Mesendoderm (in vitro differentiated cells): ENCODE results near the gene KANK4.

Source experiments
- DNase-seq: peaks from one replicate; pipeline ENCODE4 v3.0.0; 2013
- H2AK5ac ChIP-seq: 2 replicates; pipeline ENCODE4 v1.6.1; 2013; ENCODE audit warnings: low read length, inconsistent platforms
- H2BK120ac ChIP-seq: 2 replicates; pipeline ENCODE4 v1.6.1; 2013; ENCODE audit warnings: low read depth, mild to moderate bottlenecking, low read length, moderate library complexity, mixed read lengths
- H2BK15ac ChIP-seq: replicated peaks from 2 replicates; pipeline ENCODE4 v1.6.1; 2013; ENCODE audit warnings: low read depth, mild to moderate bottlenecking, moderate library complexity
- H2BK5ac ChIP-seq: 2 replicates; pipeline ENCODE4 v1.6.1; 2013; ENCODE audit warnings: low read length, inconsistent platforms
- H3K18ac ChIP-seq: 2 replicates; pipeline ENCODE4 v1.6.1; 2013; ENCODE audit warnings: mild to moderate bottlenecking, low read length, mixed read lengths
- H3K23ac ChIP-seq: one replicate; pipeline ENCODE4 v1.6.1; 2013; ENCODE audit warnings: low read length
- H3K27ac ChIP-seq: 2 replicates; pipeline ENCODE4 v1.5.1; 2013; ENCODE audit warnings: low read depth, mild to moderate bottlenecking, inconsistent platforms, low read length, moderate library complexity
- H3K27me3 ChIP-seq: 2 replicates; pipeline ENCODE4 v1.6.1; 2013; ENCODE audit warnings: low read length, control low read depth, mild to moderate bottlenecking, inconsistent platforms; ENCODE audit not compliant: insufficient read depth, poor library complexity
- H3K36me3 ChIP-seq: 2 replicates; pipeline ENCODE4 v1.6.1; 2013; ENCODE audit warnings: low read length, inconsistent platforms; ENCODE audit not compliant: control insufficient read depth, insufficient read depth
- H3K4ac ChIP-seq: one replicate; pipeline ENCODE4 v1.6.1; 2013; ENCODE audit warnings: low read depth, mild to moderate bottlenecking, low read length, moderate library complexity
- H3K4me1 ChIP-seq: 2 replicates; pipeline ENCODE4 v1.6.1; 2013; ENCODE audit warnings: low read depth, low read length, inconsistent platforms; ENCODE audit not compliant: control insufficient read depth
- H3K4me2 ChIP-seq: 2 replicates; pipeline ENCODE4 v1.6.1; 2013; ENCODE audit warnings: low read length
- H3K4me3 ChIP-seq: 2 replicates; pipeline ENCODE4 v1.5.1; 2013; ENCODE audit warnings: mild to moderate bottlenecking, low read length
- H3K56ac ChIP-seq: one replicate; pipeline ENCODE4 v1.6.1; 2013; ENCODE audit warnings: low read length
- H3K79me1 ChIP-seq: 2 replicates; pipeline ENCODE4 v1.6.1; 2013; ENCODE audit warnings: low read length, inconsistent platforms
- H3K79me2 ChIP-seq: 2 replicates; pipeline ENCODE4 v1.6.1; 2013; ENCODE audit warnings: mild to moderate bottlenecking, low read length; ENCODE audit not compliant: control insufficient read depth, insufficient read depth
- H3K9ac ChIP-seq: 2 replicates; pipeline ENCODE4 v1.6.1; 2013; ENCODE audit warnings: low read length, inconsistent platforms
- H4K5ac ChIP-seq: one replicate; pipeline ENCODE4 v1.6.1; 2013; ENCODE audit warnings: low read length
- H4K8ac ChIP-seq: one replicate; pipeline ENCODE4 v1.6.1; 2013; ENCODE audit warnings: low read depth, mild to moderate bottlenecking, control low read depth, low read length, moderate library complexity
- WGBS: extraction: QIAGEN DNeasy Blood & Tissue Kit; methylation state at CpG from one replicate; pipeline ENCODE4 v1.1.7; 2013; ENCODE audit warnings: low lambda C conversion rate, missing lambda C conversion rate; ENCODE audit not compliant: insufficient coverage; ENCODE audit errors: extremely low coverage; 5-methylcytosine and 5-hydroxymethylcytosine counted together

Gene KANK4

GRCh38 chr1:62342270-62342669 lies 23.0 kb upstream of the KANK4 start:
- no peak overlapping the region for H2BK5ac ChIP-seq
- 99% methylated on average over 3 of the region's 3 CpGs for WGBS
- H3K4me3 ChIP-seq, result no peak overlapping the region

GRCh38 chr1:62341615-62342014 lies 22.4 kb upstream of the KANK4 start:
- Histone ChIP-seq H3K4ac (no peak overlapping the region), H3K4me2 (no peak overlapping the region), H3K4me3 (no peak overlapping the region), H3K56ac (no peak overlapping the region), H4K5ac (no peak overlapping the region), H3K79me2 (no peaks in the 10 kb centered on the region), H4K8ac (no peak overlapping the region), H2BK120ac (no peak overlapping the region), H3K18ac (no peak overlapping the region), H3K4me1 (peaks cover 8% of the 10 kb centered on the region), H3K23ac (no peak overlapping the region), H3K27me3 (no peaks in the 10 kb centered on the region), H3K36me3 (no peaks in the 10 kb centered on the region), H2BK15ac (no peak overlapping the region), H3K79me1 (no peaks in the 10 kb centered on the region), H3K27ac (no peak overlapping the region), H2BK5ac (no peak overlapping the region), H2AK5ac (no peak overlapping the region), H3K9ac (no peak overlapping the region)
- no peak for DNase-seq
- WGBS, result no CpG with 5 or more reads among the region's 4 CpGs

More at GRCh38 chr1:62342270-62342669, 23.0 kb upstream of the KANK4 start:
- Histone ChIP-seq H3K4me2 (no peak overlapping the region), H2AK5ac (no peak overlapping the region), H4K8ac (no peak overlapping the region), H3K27ac (no peak overlapping the region), H3K79me1 (no peaks in the 10 kb centered on the region), H3K36me3 (no peaks in the 10 kb centered on the region), H2BK120ac (no peak overlapping the region), H3K23ac (no peak overlapping the region), H3K56ac (no peak overlapping the region), H3K9ac (no peak overlapping the region), H3K79me2 (no peaks in the 10 kb centered on the region), H4K5ac (no peak overlapping the region), H2BK15ac (no peak overlapping the region), H3K27me3 (no peaks in the 10 kb centered on the region), H3K4me1 (peaks cover 7% of the 10 kb centered on the region), H3K18ac (no peak overlapping the region), H3K4ac (no peak overlapping the region)
- no peak for DNase-seq

- no peaks in the 10 kb centered on the region for H3K79me2 ChIP-seq
- no peak overlapping the region for H2BK120ac ChIP-seq
- no peak overlapping the region for H2BK5ac ChIP-seq
- no peaks in the 10 kb centered on the region for H3K36me3 ChIP-seq
- no peak overlapping the region for H3K4ac ChIP-seq
- no peak overlapping the region for H3K23ac ChIP-seq
- no peak overlapping the region for H4K5ac ChIP-seq
- 100% methylated on average over 1 of the region's 3 CpGs for WGBS
- DNase-seq, result no peak
- no peak overlapping the region for H3K4me2 ChIP-seq
- no peak overlapping the region for H3K9ac ChIP-seq
- H3K79me1 ChIP-seq, result no peaks in the 10 kb centered on the region
- H3K4me1 ChIP-seq, result peaks cover 8% of the 10 kb centered on the region
- no peak overlapping the region for H2AK5ac ChIP-seq
- H3K27ac ChIP-seq, result no peak overlapping the region
- H3K27me3 ChIP-seq, result no peaks in the 10 kb centered on the region
- H2BK15ac ChIP-seq, result no peak overlapping the region
- no peak overlapping the region for H3K56ac ChIP-seq
- H3K18ac ChIP-seq, result no peak overlapping the region
- H3K4me3 ChIP-seq, result no peak overlapping the region
- no peak overlapping the region for H4K8ac ChIP-seq
These were observed 21.9 kb upstream of the KANK4 start for GRCh38 chr1:62341089-62341488.

- H3K4me1 ChIP-seq, result peaks cover 8% of the 10 kb centered on the region
- H3K79me1 ChIP-seq, result no peaks in the 10 kb centered on the region
- peak; percentile 70 for DNase-seq
- no peak overlapping the region for H3K23ac ChIP-seq
- peak overlapping the region; percentile 75 for H3K56ac ChIP-seq
- H3K27me3 ChIP-seq, result no peaks in the 10 kb centered on the region
- no peak overlapping the region for H4K8ac ChIP-seq
- no peak overlapping the region for H4K5ac ChIP-seq
- H2BK120ac ChIP-seq, result no peak overlapping the region
- no peak overlapping the region for H2AK5ac ChIP-seq
- H3K4me3 ChIP-seq, result no peak overlapping the region
- no peak overlapping the region for H3K4me2 ChIP-seq
- no peaks in the 10 kb centered on the region for H3K79me2 ChIP-seq
- no peak overlapping the region for H2BK15ac ChIP-seq
- no peak overlapping the region for H3K27ac ChIP-seq
- peak overlapping the region; percentile 28 for H2BK5ac ChIP-seq
- H3K4ac ChIP-seq, result peak overlapping the region; percentile 20
- no peak overlapping the region for H3K9ac ChIP-seq
- peak overlapping the region; percentile 43 for H3K18ac ChIP-seq
- WGBS, result no CpG with 5 or more reads among the region's 21 CpGs
- H3K36me3 ChIP-seq, result no peaks in the 10 kb centered on the region
These were observed 18.7 kb upstream of the KANK4 start for GRCh38 chr1:62337706-62338631.

GRCh38 chr1:62336995-62337705 lies 17.9 kb upstream of the KANK4 start:
- DNase-seq, result peak; percentile 45
- H3K27me3 ChIP-seq, result no peaks in the 10 kb centered on the region
- no peaks in the 10 kb centered on the region for H3K36me3 ChIP-seq
- H3K27ac ChIP-seq, result no peak overlapping the region
- no peak overlapping the region for H3K9ac ChIP-seq
- WGBS, result no CpG with 5 or more reads among the region's 10 CpGs
- no peak overlapping the region for H4K8ac ChIP-seq
- peak overlapping the region; percentile 75 for H3K56ac ChIP-seq
- H3K4me1 ChIP-seq, result peaks cover 8% of the 10 kb centered on the region
- no peak overlapping the region for H2BK120ac ChIP-seq
- no peak overlapping the region for H3K4me3 ChIP-seq
- no peak overlapping the region for H3K23ac ChIP-seq
- H2BK5ac ChIP-seq, result no peak overlapping the region
- no peak overlapping the region for H3K18ac ChIP-seq
- no peaks in the 10 kb centered on the region for H3K79me1 ChIP-seq
- no peak overlapping the region for H4K5ac ChIP-seq
- no peak overlapping the region for H2AK5ac ChIP-seq
- no peak overlapping the region for H3K4me2 ChIP-seq
- H3K4ac ChIP-seq, result peak overlapping the region; percentile 20
- H3K79me2 ChIP-seq, result no peaks in the 10 kb centered on the region
- no peak overlapping the region for H2BK15ac ChIP-seq
